SK-N-SH treated with all-trans-retinoic acid at 6 μM for 48 hours (cell line): ENCODE results near the gene RPLP2.
A peak's percentile ranks its signal among the peaks of the same experiment; 100 is the strongest.

Source experiments
- ATAC-seq: fragments of 200-7000 bp; cut with Tn5 transposase; 3 replicates; pipeline ENCODE4 v1.9.1; 2020; ENCODE audit warnings: mild to moderate bottlenecking, moderate library complexity
- ARNTL ChIP-seq: fragments of 450-650 bp; formaldehyde crosslinking; IDR thresholded peaks from 2 replicates; pipeline ENCODE4 v1.5.0; 2020; ENCODE audit warnings: low read depth, mild to moderate bottlenecking, moderate library complexity, borderline replicate concordance
- BACH2 ChIP-seq: fragments of 250-450 bp; sonication (Bioruptor Pico); IDR thresholded peaks from 2 replicates; pipeline ENCODE4 v1.9.0; 2021; ENCODE audit warnings: mild to moderate bottlenecking, borderline replicate concordance
- CREB5 ChIP-seq: fragments of 250-450 bp; sonication (Bioruptor Pico); IDR thresholded peaks from 2 replicates; pipeline ENCODE4 v1.5.1; 2020; ENCODE audit warnings: low read depth, mild to moderate bottlenecking, moderate library complexity
- CSRNP3 ChIP-seq: fragments of 250-450 bp; sonication (Bioruptor Pico); IDR thresholded peaks from 2 replicates; pipeline ENCODE4 v1.5.1; 2021; ENCODE audit warnings: mild to moderate bottlenecking, moderate library complexity
- ESRRG ChIP-seq: fragments of 250-450 bp; sonication (Bioruptor Pico); IDR thresholded peaks from 2 replicates; pipeline ENCODE4 v1.6.1; 2021; ENCODE audit warnings: mild to moderate bottlenecking
- GLIS3 ChIP-seq: fragments of 250-450 bp; sonication (Bioruptor Pico); IDR thresholded peaks from 2 replicates; pipeline ENCODE4 v1.5.0; 2020; ENCODE audit warnings: mild to moderate bottlenecking, moderate library complexity
- ISL1 ChIP-seq: fragments of 250-450 bp; sonication (Bioruptor Pico); IDR thresholded peaks from 2 replicates; pipeline ENCODE4 v2.1.2; 2022; ENCODE audit warnings: mild to moderate bottlenecking, moderate library complexity
- PATZ1 ChIP-seq: fragments of 250-450 bp; sonication (Bioruptor Pico); IDR thresholded peaks from 2 replicates; pipeline ENCODE4 v1.8.0; 2020; ENCODE audit warnings: mild to moderate bottlenecking, moderate library complexity, borderline replicate concordance
- TOX ChIP-seq: fragments of 250-450 bp; sonication (Bioruptor Pico); IDR thresholded peaks from 2 replicates; pipeline ENCODE4 v1.8.0; 2021; ENCODE audit warnings: mild to moderate bottlenecking, moderate library complexity, borderline replicate concordance
- ZFP3 ChIP-seq: fragments of 250-450 bp; sonication (Bioruptor Pico); IDR thresholded peaks from 2 replicates; pipeline ENCODE4 v1.5.0; 2020; ENCODE audit warnings: mild to moderate bottlenecking, moderate library complexity
- ZFP30 ChIP-seq: fragments of 450-650 bp; formaldehyde crosslinking; IDR thresholded peaks from 2 replicates; pipeline ENCODE4 v1.5.0; 2022; ENCODE audit warnings: mild to moderate bottlenecking, moderate library complexity
- ZNF565 ChIP-seq: fragments of 450-650 bp; formaldehyde crosslinking; conservative IDR thresholded peaks from 2 replicates; pipeline ENCODE4 v1.5.0; 2020; ENCODE audit warnings: low read depth, mild to moderate bottlenecking, moderate library complexity
- ZNF70 ChIP-seq: fragments of 450-650 bp; formaldehyde crosslinking; IDR thresholded peaks from 2 replicates; pipeline ENCODE4 v1.5.0; 2020; ENCODE audit warnings: mild to moderate bottlenecking, moderate library complexity
- ZNF8 ChIP-seq: fragments of 450-650 bp; formaldehyde crosslinking; IDR thresholded peaks from 2 replicates; pipeline ENCODE4 v1.5.0; 2020; ENCODE audit warnings: mild to moderate bottlenecking, moderate library complexity
- TF ChIP-seq, protein P1 (sequence below): fragments of 250-450 bp; sonication (Bioruptor Pico); IDR thresholded peaks from 2 replicates; pipeline ENCODE4 v1.8.0; 2021; ENCODE audit warnings: low read depth, mild to moderate bottlenecking, moderate library complexity, borderline replicate concordance

The RPLP2 gene

GRCh38 chr11:860234-861104 is 50.7 kb downstream of the RPLP2 start:
- ATAC-seq, result peak; percentile 1; the same call in 2 of the 3 replicates
- no peak for TF ChIP-seq ARNTL
- no peak for TF ChIP-seq PATZ1 (CRISPR knock-in tag)
- TF ChIP-seq, protein P1, sequence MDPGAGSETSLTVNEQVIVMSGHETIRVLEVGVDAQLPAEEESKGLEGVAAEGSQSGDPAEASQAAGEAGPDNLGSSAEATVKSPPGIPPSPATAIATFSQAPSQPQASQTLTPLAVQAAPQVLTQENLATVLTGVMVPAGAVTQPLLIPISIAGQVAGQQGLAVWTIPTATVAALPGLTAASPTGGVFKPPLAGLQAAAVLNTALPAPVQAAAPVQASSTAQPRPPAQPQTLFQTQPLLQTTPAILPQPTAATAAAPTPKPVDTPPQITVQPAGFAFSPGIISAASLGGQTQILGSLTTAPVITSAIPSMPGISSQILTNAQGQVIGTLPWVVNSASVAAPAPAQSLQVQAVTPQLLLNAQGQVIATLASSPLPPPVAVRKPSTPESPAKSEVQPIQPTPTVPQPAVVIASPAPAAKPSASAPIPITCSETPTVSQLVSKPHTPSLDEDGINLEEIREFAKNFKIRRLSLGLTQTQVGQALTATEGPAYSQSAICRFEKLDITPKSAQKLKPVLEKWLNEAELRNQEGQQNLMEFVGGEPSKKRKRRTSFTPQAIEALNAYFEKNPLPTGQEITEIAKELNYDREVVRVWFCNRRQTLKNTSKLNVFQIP (CRISPR knock-in tag), result no peak
- TF ChIP-seq TOX (CRISPR knock-in tag), result no peak
- no peak for TF ChIP-seq ESRRG (CRISPR knock-in tag)
- TF ChIP-seq ZNF8, result no peak
- no peak for TF ChIP-seq ZFP3 (CRISPR knock-in tag)
- TF ChIP-seq ISL1 (CRISPR knock-in tag), result no peak
- TF ChIP-seq GLIS3, result no peak
- no peak for TF ChIP-seq BACH2

GRCh38 chr11:861105-861479 is 51.3 kb downstream of the RPLP2 start:
- no peak for TF ChIP-seq ZFP30 (CRISPR knock-in tag)
- no peak for ATAC-seq

GRCh38 chr11:862081-862661 is 52.4 kb downstream of the RPLP2 start:
- TF ChIP-seq ZNF565 (CRISPR knock-in tag) (no peak), CSRNP3 (CRISPR knock-in tag) (no peak), BACH2 (no peak), ARNTL (no peak), CREB5 (CRISPR knock-in tag) (no peak), GLIS3 (no peak), ESRRG (CRISPR knock-in tag) (no peak), ZNF70 (CRISPR knock-in tag) (no peak), ZFP3 (CRISPR knock-in tag) (no peak), ZNF8 (no peak)

More at GRCh38 chr11:862081-862661, 52.4 kb downstream of the RPLP2 start:
- ATAC-seq, result no peak
